Stimulated activated CD4-positive, alpha-beta T cell treated with anti-CD3 and anti-CD28 coated beads, Interleukin-1b, Interleukin-23, amount 100 ng/mL, for 24 hours (primary cell): Measurements from ENCODE around the gene MPPED2.

ENCODE experiments used
- DNase-seq, 4 experiments: peaks; one replicate each; pipeline ENCODE4 v3.0.0-alpha.2; 2020; ENCODE audit warnings: low read depth in 4 of 4, low spot score in 1 of 4

The MPPED2 gene

GRCh38 chr11:30535818-30536217 is 50.3 kb downstream of the MPPED2 start:
- DNase-seq, result no peak

GRCh38 chr11:30533445-30533947 is 52.7 kb downstream of the MPPED2 start:
- no peak for DNase-seq

GRCh38 chr11:30527566-30527965 is 58.6 kb downstream of the MPPED2 start:
- DNase-seq, result no peak

- DNase-seq, result no peak
Measured at GRCh38 chr11:30526558-30526957, 59.6 kb downstream of the MPPED2 start.

GRCh38 chr11:30522536-30523243 is 63.5 kb downstream of the MPPED2 start:
- no peak for DNase-seq

GRCh38 chr11:30521297-30522071 is 64.7 kb downstream of the MPPED2 start:
- no peak for DNase-seq

GRCh38 chr11:30513087-30513486 is 73.1 kb downstream of the MPPED2 start:
- no peak for DNase-seq

GRCh38 chr11:30511408-30511807 is 74.7 kb downstream of the MPPED2 start:
- DNase-seq, result no peak

- DNase-seq, result no peak
Measured at GRCh38 chr11:30510750-30511149, 75.4 kb downstream of the MPPED2 start.

- DNase-seq, result no peak
Measured at GRCh38 chr11:30509364-30509763, 76.8 kb downstream of the MPPED2 start.

GRCh38 chr11:30508594-30508993 is 77.6 kb downstream of the MPPED2 start:
- DNase-seq, result no peak

- no peak for DNase-seq
Measured at GRCh38 chr11:30505603-30506002, 80.5 kb downstream of the MPPED2 start.

- DNase-seq, result no peak
Measured at GRCh38 chr11:30504468-30504867, 81.7 kb downstream of the MPPED2 start.

- no peak for DNase-seq
Measured at GRCh38 chr11:30503156-30503555, 83.0 kb downstream of the MPPED2 start.

- DNase-seq, result no peak
Measured at GRCh38 chr11:30502305-30502704, 83.8 kb downstream of the MPPED2 start.

GRCh38 chr11:30501744-30502143 is 84.4 kb downstream of the MPPED2 start:
- no peak for DNase-seq

GRCh38 chr11:30499940-30500339 is 86.2 kb downstream of the MPPED2 start:
- DNase-seq, result no peak

GRCh38 chr11:30497600-30497999 is 88.6 kb downstream of the MPPED2 start:
- DNase-seq, result no peak

GRCh38 chr11:30496935-30497334 is 89.2 kb downstream of the MPPED2 start:
- DNase-seq, result no peak

- DNase-seq, result no peak
Measured at GRCh38 chr11:30495437-30495836, 90.7 kb downstream of the MPPED2 start.

- DNase-seq, result no peak
Measured at GRCh38 chr11:30489511-30489910, 96.6 kb downstream of the MPPED2 start.

GRCh38 chr11:30489076-30489475 is 97.1 kb downstream of the MPPED2 start:
- DNase-seq, result no peak
